Measurements from ENCODE around the gene CDH22. TPM values are rescaled to one million over a fixed set of nuclear protein-coding genes. Genes with fewer than 3 reads are reported as not detected.

Gene CDH22
- total and polyA plus RNA-seq, 2 experiments from 2014 or later, result 0.08 to 0.10 TPM

DNA sequence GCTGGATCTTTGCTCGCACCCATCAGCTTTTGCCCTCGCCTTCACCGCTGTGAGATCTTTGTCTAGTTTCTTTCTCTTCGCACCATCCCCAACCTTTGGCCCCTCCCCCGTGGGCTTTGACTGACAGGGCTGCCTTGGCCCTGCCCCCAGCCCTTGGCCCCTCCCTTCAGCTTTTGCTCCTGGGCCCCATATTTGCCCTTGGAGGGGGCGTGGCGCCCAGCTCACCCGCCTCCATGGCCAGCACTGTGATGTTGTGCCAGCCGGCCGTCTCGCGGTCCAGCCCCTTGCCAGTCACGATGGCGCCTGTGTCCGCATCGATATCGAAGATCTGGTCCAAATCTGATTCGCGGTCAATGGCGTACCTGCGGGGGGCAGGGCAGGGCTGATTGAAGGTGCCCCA is 109.1 kb downstream of the CDH22 start:
- peaks cover 20% of the 10 kb centered on the region for H3K4me1 ChIP-seq (ENCODE audit: insufficient read depth)
- H2AFZ ChIP-seq, result peak overlapping the region; percentile 92
- DNase-seq (ENCODE audit: low spot score), result peak; percentile 95
- peak; percentile 76 for ATAC-seq
- no peak overlapping the region for H3K27ac ChIP-seq (ENCODE audit: low read depth)
- no peaks in the 10 kb centered on the region for H3F3A ChIP-seq (replicated peaks; ENCODE audit: low read depth)
- TF ChIP-seq CREB1 (CRISPR knock-in tag; IDR thresholded peaks at IDR 0.05; ENCODE audit: low read depth) (no peak), NANOG (IDR thresholded peaks at IDR 0.05; ENCODE audit: borderline replicate concordance) (no peak), POLR2AphosphoS5 (IDR thresholded peaks at IDR 0.05; ENCODE audit: low read depth) (peak; percentile 62)
- peak overlapping the region; percentile 79 for H3K4me2 ChIP-seq
- H3K36me3 ChIP-seq (ENCODE audit: insufficient read depth), result no peaks in the 10 kb centered on the region
- H4K20me1 ChIP-seq (replicated peaks; ENCODE audit: insufficient read depth), result no peaks in the 10 kb centered on the region
- Mint-ChIP-seq H3K4me3 (peak overlapping the region; percentile 57; the same call in 2 of the 3 replicates), H3K27me3 (ENCODE audit: insufficient read depth, low read depth, poor library complexity) (peaks cover 19% of the 10 kb centered on the region), H3K4me1 (peaks cover 28% of the 10 kb centered on the region), H3K27ac (no peak overlapping the region), H3K9me3 (no peaks in the 10 kb centered on the region; the same call in 2 of the 3 replicates), H3K36me3 (ENCODE audit: low read depth) (no peaks in the 10 kb centered on the region; the same call in 2 of the 3 replicates)
- no peaks in the 10 kb centered on the region for H3K9me2 ChIP-seq (ENCODE audit: insufficient read depth)
- peak overlapping the region; percentile 57 for H3K4me3 ChIP-seq
- peaks cover 20% of the 10 kb centered on the region; the same call in 1 of the 2 replicates for H3K27me3 ChIP-seq (ENCODE audit: insufficient read depth)
- H3K79me2 ChIP-seq (replicated peaks; ENCODE audit: insufficient read depth), result no peaks in the 10 kb centered on the region

DNA sequence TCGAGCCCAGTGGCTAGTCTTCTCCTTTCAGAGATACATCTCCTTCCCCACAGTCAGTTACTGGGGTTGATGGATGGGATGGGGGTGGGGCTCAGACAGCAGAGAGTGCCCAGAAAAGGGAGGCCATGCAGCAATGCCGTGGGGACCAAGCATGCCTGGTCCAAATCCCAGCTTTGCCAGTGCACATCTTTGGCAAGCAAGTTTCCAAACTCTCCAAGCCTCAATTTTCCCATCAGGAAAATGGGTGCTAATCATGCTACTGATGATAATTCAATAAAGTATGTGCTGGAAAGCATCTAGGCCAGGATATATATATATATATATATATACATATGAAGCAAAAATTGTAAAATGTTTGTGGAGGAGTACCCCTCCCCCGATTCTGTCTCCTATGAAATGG is 111.3 kb downstream of the CDH22 start:
- H3K9me3 Mint-ChIP-seq, result no peaks in the 10 kb centered on the region; the same call in 2 of the 3 replicates
- no peak overlapping the region for H3K4me3 Mint-ChIP-seq
- TF ChIP-seq EZH2 (IDR thresholded peaks at IDR 0.05; ENCODE audit: low read depth, unreplicated experiment), result no peak
- TF ChIP-seq CREB1 (CRISPR knock-in tag; IDR thresholded peaks at IDR 0.05; ENCODE audit: low read depth), result no peak
- TF ChIP-seq POLR2AphosphoS5 (IDR thresholded peaks at IDR 0.05; ENCODE audit: low read depth), result no peak
- no peak for TF ChIP-seq ZNF331 (CRISPR knock-in tag; IDR thresholded peaks at IDR 0.05; ENCODE audit: low read depth)
- TF ChIP-seq, protein P1, sequence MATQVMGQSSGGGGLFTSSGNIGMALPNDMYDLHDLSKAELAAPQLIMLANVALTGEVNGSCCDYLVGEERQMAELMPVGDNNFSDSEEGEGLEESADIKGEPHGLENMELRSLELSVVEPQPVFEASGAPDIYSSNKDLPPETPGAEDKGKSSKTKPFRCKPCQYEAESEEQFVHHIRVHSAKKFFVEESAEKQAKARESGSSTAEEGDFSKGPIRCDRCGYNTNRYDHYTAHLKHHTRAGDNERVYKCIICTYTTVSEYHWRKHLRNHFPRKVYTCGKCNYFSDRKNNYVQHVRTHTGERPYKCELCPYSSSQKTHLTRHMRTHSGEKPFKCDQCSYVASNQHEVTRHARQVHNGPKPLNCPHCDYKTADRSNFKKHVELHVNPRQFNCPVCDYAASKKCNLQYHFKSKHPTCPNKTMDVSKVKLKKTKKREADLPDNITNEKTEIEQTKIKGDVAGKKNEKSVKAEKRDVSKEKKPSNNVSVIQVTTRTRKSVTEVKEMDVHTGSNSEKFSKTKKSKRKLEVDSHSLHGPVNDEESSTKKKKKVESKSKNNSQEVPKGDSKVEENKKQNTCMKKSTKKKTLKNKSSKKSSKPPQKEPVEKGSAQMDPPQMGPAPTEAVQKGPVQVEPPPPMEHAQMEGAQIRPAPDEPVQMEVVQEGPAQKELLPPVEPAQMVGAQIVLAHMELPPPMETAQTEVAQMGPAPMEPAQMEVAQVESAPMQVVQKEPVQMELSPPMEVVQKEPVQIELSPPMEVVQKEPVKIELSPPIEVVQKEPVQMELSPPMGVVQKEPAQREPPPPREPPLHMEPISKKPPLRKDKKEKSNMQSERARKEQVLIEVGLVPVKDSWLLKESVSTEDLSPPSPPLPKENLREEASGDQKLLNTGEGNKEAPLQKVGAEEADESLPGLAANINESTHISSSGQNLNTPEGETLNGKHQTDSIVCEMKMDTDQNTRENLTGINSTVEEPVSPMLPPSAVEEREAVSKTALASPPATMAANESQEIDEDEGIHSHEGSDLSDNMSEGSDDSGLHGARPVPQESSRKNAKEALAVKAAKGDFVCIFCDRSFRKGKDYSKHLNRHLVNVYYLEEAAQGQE (IDR thresholded peaks at IDR 0.05; ENCODE audit: unreplicated experiment), result no peak
- TF ChIP-seq, protein P2, sequence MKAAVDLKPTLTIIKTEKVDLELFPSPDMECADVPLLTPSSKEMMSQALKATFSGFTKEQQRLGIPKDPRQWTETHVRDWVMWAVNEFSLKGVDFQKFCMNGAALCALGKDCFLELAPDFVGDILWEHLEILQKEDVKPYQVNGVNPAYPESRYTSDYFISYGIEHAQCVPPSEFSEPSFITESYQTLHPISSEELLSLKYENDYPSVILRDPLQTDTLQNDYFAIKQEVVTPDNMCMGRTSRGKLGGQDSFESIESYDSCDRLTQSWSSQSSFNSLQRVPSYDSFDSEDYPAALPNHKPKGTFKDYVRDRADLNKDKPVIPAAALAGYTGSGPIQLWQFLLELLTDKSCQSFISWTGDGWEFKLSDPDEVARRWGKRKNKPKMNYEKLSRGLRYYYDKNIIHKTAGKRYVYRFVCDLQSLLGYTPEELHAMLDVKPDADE (IDR thresholded peaks at IDR 0.05), result no peak
- TF ChIP-seq, protein P3, sequence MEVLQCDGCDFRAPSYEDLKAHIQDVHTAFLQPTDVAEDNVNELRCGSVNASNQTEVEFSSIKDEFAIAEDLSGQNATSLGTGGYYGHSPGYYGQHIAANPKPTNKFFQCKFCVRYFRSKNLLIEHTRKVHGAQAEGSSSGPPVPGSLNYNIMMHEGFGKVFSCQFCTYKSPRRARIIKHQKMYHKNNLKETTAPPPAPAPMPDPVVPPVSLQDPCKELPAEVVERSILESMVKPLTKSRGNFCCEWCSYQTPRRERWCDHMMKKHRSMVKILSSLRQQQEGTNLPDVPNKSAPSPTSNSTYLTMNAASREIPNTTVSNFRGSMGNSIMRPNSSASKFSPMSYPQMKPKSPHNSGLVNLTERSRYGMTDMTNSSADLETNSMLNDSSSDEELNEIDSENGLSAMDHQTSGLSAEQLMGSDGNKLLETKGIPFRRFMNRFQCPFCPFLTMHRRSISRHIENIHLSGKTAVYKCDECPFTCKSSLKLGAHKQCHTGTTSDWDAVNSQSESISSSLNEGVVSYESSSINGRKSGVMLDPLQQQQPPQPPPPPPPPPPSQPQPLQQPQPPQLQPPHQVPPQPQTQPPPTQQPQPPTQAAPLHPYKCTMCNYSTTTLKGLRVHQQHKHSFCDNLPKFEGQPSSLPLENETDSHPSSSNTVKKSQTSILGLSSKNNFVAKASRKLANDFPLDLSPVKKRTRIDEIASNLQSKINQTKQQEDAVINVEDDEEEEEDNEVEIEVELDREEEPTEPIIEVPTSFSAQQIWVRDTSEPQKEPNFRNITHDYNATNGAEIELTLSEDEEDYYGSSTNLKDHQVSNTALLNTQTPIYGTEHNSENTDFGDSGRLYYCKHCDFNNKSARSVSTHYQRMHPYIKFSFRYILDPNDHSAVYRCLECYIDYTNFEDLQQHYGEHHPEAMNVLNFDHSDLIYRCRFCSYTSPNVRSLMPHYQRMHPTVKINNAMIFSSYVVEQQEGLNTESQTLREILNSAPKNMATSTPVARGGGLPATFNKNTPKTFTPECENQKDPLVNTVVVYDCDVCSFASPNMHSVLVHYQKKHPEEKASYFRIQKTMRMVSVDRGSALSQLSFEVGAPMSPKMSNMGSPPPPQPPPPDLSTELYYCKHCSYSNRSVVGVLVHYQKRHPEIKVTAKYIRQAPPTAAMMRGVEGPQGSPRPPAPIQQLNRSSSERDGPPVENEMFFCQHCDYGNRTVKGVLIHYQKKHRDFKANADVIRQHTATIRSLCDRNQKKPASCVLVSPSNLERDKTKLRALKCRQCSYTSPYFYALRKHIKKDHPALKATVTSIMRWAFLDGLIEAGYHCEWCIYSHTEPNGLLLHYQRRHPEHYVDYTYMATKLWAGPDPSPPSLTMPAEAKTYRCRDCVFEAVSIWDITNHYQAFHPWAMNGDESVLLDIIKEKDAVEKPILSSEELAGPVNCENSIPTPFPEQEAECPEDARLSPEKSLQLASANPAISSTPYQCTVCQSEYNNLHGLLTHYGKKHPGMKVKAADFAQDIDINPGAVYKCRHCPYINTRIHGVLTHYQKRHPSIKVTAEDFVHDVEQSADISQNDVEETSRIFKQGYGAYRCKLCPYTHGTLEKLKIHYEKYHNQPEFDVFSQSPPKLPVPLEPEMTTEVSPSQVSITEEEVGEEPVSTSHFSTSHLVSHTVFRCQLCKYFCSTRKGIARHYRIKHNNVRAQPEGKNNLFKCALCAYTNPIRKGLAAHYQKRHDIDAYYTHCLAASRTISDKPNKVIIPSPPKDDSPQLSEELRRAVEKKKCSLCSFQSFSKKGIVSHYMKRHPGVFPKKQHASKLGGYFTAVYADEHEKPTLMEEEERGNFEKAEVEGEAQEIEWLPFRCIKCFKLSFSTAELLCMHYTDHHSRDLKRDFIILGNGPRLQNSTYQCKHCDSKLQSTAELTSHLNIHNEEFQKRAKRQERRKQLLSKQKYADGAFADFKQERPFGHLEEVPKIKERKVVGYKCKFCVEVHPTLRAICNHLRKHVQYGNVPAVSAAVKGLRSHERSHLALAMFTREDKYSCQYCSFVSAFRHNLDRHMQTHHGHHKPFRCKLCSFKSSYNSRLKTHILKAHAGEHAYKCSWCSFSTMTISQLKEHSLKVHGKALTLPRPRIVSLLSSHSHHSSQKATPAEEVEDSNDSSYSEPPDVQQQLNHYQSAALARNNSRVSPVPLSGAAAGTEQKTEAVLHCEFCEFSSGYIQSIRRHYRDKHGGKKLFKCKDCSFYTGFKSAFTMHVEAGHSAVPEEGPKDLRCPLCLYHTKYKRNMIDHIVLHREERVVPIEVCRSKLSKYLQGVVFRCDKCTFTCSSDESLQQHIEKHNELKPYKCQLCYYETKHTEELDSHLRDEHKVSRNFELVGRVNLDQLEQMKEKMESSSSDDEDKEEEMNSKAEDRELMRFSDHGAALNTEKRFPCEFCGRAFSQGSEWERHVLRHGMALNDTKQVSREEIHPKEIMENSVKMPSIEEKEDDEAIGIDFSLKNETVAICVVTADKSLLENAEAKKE (CRISPR knock-in tag; IDR thresholded peaks at IDR 0.05), result no peak
- TF ChIP-seq ZNF114 (CRISPR knock-in tag; IDR thresholded peaks at IDR 0.05), result no peak
- TF ChIP-seq JUNB (IDR thresholded peaks at IDR 0.05; ENCODE audit: unreplicated experiment), result no peak

More for the DNA sequence above, 111.3 kb downstream of the CDH22 start:
- Histone ChIP-seq H3K4me2 (no peak overlapping the region), H3F3A (replicated peaks; ENCODE audit: low read depth) (no peaks in the 10 kb centered on the region), H4K20me1 (replicated peaks; ENCODE audit: insufficient read depth) (no peaks in the 10 kb centered on the region), H3K4me1 (ENCODE audit: insufficient read depth) (peaks cover 7% of the 10 kb centered on the region; the same call in 1 of the 2 replicates), H2AFZ (no peak overlapping the region), H3K27ac (ENCODE audit: low read depth) (no peak overlapping the region), H3K9me2 (ENCODE audit: insufficient read depth) (no peaks in the 10 kb centered on the region), H3K27me3 (ENCODE audit: insufficient read depth) (peaks cover 20% of the 10 kb centered on the region; the same call in 1 of the 2 replicates), H3K4me3 (no peak overlapping the region), H3K79me2 (replicated peaks; ENCODE audit: insufficient read depth) (no peaks in the 10 kb centered on the region), H3K36me3 (ENCODE audit: insufficient read depth) (no peaks in the 10 kb centered on the region)
- Mint-ChIP-seq H3K36me3 (ENCODE audit: low read depth) (no peaks in the 10 kb centered on the region; the same call in 2 of the 3 replicates), H3K27ac (no peak overlapping the region), H3K4me1 (peaks cover 18% of the 10 kb centered on the region), H3K27me3 (ENCODE audit: insufficient read depth, low read depth, poor library complexity) (peaks cover 16% of the 10 kb centered on the region)
- DNase-seq (ENCODE audit: low spot score) (no peak), ATAC-seq (no peak)

Measured in GM23338 (cell line).